ENCODE measurements around the gene TNS2. TPM values are rescaled to one million over a fixed set of nuclear protein-coding genes. Genes with fewer than 3 reads are reported as not detected.
"Not testable (repeated sequence)": the region's sequence is repeated elsewhere in the genome, so short reads cannot be mapped to it uniquely, and the experiment has no call there.

Gene TNS2
- total RNA-seq, 1 donor from 2014 or later = 91.7 TPM

- Mint-ChIP-seq H3K9me3 (no peaks in the 10 kb centered on the region), H3K27ac (no peak overlapping the region), H3K27me3 (ENCODE audit: low read depth) (no peaks in the 10 kb centered on the region), H3K4me1 (peaks cover 8% of the 10 kb centered on the region), H3K4me3 (no peak overlapping the region), H3K36me3 (peaks cover 4% of the 10 kb centered on the region)
- DNase-seq (ENCODE audit: low spot score in 2 of 2, unreplicated experiment in 2 of 2) = no peak
- TF ChIP-seq CTCF (IDR thresholded peaks at IDR 0.05; ENCODE audit: unreplicated experiment) = no peak
Observed at GRCh38 chr12:53105256-53105655, 55.4 kb downstream of the TNS2 start.

DNA sequence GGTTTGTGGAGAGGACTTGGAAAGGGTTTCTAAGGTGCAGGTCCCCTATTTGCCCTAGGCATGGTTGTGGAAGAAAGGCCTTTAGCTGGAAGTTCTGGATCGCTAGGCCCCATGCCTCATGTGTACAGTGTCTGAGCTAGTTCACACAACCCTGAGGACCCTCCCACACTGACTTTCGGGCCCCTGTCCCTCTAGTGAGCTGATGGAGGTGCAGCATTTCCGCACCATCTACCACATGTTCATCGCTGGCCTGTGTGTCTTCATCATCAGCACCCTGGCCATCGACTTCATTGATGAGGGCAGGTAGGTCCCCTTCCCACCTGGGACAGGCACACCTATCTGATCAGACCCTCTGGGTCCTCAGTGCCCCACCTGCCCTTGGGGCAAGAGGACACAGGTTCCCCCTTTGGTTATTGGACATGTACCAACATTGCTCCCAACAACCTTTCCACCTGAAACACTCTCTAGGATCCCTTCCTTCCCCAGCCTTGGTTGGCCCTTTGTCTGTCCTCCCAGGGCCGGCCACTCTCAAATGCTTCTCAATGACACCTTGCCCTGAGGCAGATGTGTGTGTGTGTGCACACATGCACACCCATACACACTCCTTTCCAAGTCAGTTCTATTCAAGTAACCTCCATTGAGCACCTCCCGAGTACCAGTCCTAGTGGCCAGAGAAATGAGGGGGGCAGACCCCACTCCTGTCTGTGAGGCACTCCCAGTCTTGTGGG, 56.0 kb downstream of the TNS2 start:
- peaks cover 4% of the 10 kb centered on the region for H3K36me3 Mint-ChIP-seq
- no peak overlapping the region for H3K4me3 Mint-ChIP-seq
- no peak for TF ChIP-seq CTCF (IDR thresholded peaks at IDR 0.05; ENCODE audit: unreplicated experiment)
- H3K27me3 Mint-ChIP-seq (ENCODE audit: low read depth) = no peaks in the 10 kb centered on the region
- DNase-seq (ENCODE audit: low spot score in 2 of 2, unreplicated experiment in 2 of 2) = no peak
- H3K27ac Mint-ChIP-seq = no peak overlapping the region
- peaks cover 5% of the 10 kb centered on the region for H3K4me1 Mint-ChIP-seq
- H3K9me3 Mint-ChIP-seq = no peaks in the 10 kb centered on the region

DNA sequence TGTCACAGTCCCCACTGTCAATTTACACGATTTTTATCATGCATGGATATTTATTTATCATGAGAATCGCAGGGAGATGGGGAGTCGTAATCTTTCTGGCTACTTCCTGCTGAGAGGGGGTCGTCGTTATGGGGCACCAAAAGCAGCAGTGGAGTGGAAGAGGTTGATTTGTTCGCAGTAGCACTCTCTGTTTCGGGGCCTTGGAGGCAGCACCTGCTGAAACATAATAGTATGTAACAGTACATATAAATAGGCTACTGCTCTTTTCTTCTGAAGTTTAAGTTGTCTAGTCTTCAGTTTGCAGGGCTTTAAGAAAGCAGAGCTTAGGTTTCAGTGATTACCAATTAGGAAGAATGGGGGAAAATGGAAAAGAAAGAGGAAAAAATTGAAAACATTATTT, 57.3 kb downstream of the TNS2 start:
- H3K4me3 Mint-ChIP-seq = no peak overlapping the region
- H3K27ac Mint-ChIP-seq = no peak overlapping the region
- no peaks in the 10 kb centered on the region for H3K36me3 Mint-ChIP-seq
- DNase-seq (ENCODE audit: low spot score in 2 of 2, unreplicated experiment in 2 of 2) = no peak
- peaks cover 5% of the 10 kb centered on the region for H3K4me1 Mint-ChIP-seq
- TF ChIP-seq CTCF (IDR thresholded peaks at IDR 0.05; ENCODE audit: unreplicated experiment) = no peak
- no peaks in the 10 kb centered on the region for H3K9me3 Mint-ChIP-seq
- H3K27me3 Mint-ChIP-seq (ENCODE audit: low read depth) = no peaks in the 10 kb centered on the region

GRCh38 chr12:53112431-53112830, 62.6 kb downstream of the TNS2 start:
- H3K9me3 Mint-ChIP-seq; H3K27me3 Mint-ChIP-seq (ENCODE audit: low read depth); H3K36me3 Mint-ChIP-seq; H3K27ac Mint-ChIP-seq; DNase-seq (ENCODE audit: low spot score in 2 of 2, unreplicated experiment in 2 of 2); H3K4me3 Mint-ChIP-seq; H3K4me1 Mint-ChIP-seq: not testable (repeated sequence)

GRCh38 chr12:53113136-53113705, 63.4 kb downstream of the TNS2 start:
- DNase-seq (ENCODE audit: low spot score in 2 of 2, unreplicated experiment in 2 of 2) = peak in 1 of 2 experiments; percentile 29
- Mint-ChIP-seq H3K27me3 (ENCODE audit: low read depth) (no peaks in the 10 kb centered on the region), H3K27ac (peak overlapping the region; percentile 35), H3K4me1 (peaks cover 2% of the 10 kb centered on the region), H3K36me3 (no peaks in the 10 kb centered on the region), H3K4me3 (no peak overlapping the region), H3K9me3 (no peaks in the 10 kb centered on the region)
- TF ChIP-seq CTCF (IDR thresholded peaks at IDR 0.05; ENCODE audit: unreplicated experiment) = no peak

- Mint-ChIP-seq H3K27me3 (ENCODE audit: low read depth) (no peaks in the 10 kb centered on the region), H3K4me1 (peaks cover 2% of the 10 kb centered on the region), H3K36me3 (no peaks in the 10 kb centered on the region), H3K9me3 (no peaks in the 10 kb centered on the region), H3K4me3 (no peak overlapping the region), H3K27ac (peak overlapping the region; percentile 12)
- no peak for TF ChIP-seq CTCF (IDR thresholded peaks at IDR 0.05; ENCODE audit: unreplicated experiment)
- no peak for DNase-seq (ENCODE audit: low spot score in 2 of 2, unreplicated experiment in 2 of 2)
Observed at GRCh38 chr12:53113951-53114350, 64.1 kb downstream of the TNS2 start.

Data from mesothelial cell of epicardium (in vitro differentiated cells).